ENCODE results near the gene ADGRL1.

Gene ADGRL1

DNA sequence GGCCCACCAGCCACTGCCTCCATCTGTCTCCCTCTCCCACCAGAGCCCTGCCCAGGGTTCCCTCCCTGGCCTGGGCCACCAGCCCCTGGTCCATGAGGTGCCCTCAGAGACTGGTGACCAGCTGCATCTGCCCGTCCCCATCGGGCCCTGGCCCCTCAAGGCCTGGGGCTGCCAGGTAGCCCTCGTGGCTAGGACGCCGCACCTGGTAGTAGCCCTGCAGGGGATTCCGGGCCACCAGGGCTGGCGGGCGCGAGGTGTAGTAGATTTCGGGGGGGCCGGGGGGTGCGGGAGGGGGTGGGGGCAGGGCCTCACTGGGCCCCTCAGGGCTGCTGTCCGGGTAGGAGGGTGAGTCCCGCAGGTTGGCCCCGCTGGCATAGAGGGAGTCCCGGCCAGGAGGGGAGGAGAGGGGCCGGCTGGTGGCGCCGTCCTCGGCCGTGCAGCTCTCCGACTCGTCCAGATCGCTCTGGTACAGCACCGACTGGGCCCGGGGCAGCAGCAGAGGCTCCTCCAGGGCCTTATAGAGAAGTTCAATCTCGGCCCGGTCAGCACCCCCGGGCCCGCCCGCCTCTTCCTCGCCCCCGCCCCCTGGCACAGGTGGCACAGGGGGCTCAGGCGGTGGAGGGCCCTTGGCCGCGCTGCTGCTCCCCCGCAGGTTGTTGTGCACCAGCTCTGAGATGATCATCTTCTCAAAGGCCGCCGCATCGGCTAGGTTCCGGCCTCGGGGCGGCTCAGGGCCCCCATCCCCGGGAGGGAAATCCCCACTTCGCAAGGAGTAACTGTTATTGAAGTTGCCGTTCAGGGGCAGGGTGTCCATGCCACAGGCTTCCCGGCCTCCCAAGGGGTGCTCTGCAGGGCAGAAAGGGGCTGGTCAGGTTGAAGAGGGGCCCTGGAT is 55.0 kb downstream of the ADGRL1 start:
- Histone ChIP-seq H2BK5ac (ENCODE audit: low read length) (peak overlapping the region; percentile 39), H3K27ac (replicated peaks; ENCODE audit: low read length) (no peak overlapping the region), H2AFZ (ENCODE audit: low read length) (no peak overlapping the region), H3K23ac (ENCODE audit: low read depth, low read length, poor library complexity) (peak overlapping the region; percentile 65), H3K36me3 (replicated peaks in 1 of 2; ENCODE audit: control insufficient read depth in 2 of 2, insufficient read depth in 2 of 2, low read length in 2 of 2) (peaks cover 32 to 38% of the 10 kb centered on the region in 2 donors), H2AK5ac (ENCODE audit: low read depth, low read length) (no peak overlapping the region), H4K91ac (ENCODE audit: low read depth, low read length, poor library complexity) (no peak overlapping the region), H3K27me3 (ENCODE audit: control insufficient read depth in 3 of 3, insufficient read depth in 3 of 3, low read depth in 1 of 3, low read length in 3 of 3) (no peaks in the 10 kb centered on the region), H3K4me1 (ENCODE audit: control insufficient read depth in 2 of 2, insufficient read depth in 1 of 2, low read depth in 1 of 2, low read length in 2 of 2) (peaks cover 13 to 17% of the 10 kb centered on the region in 2 donors), H3K79me1 (ENCODE audit: low read depth, low read length) (peaks cover 15% of the 10 kb centered on the region), H3K9ac (ENCODE audit: low read depth, low read length, poor library complexity) (peak overlapping the region; percentile 60), H2BK120ac (ENCODE audit: low read depth, low read length) (no peak overlapping the region), H4K8ac (ENCODE audit: low read depth, low read length) (no peak overlapping the region), H2BK15ac (ENCODE audit: low read length) (no peak overlapping the region), H3K4me2 (ENCODE audit: insufficient read depth, low read length, poor library complexity, severe bottlenecking) (no peak overlapping the region), H3K14ac (ENCODE audit: low read length) (no peak overlapping the region), H3K4me3 (ENCODE audit: low read length in 2 of 2) (no peak overlapping the region), H3K18ac (ENCODE audit: low read length) (peak overlapping the region; percentile 71), H3K4ac (ENCODE audit: low read length) (no peak overlapping the region), H2BK12ac (ENCODE audit: low read length) (no peak overlapping the region), H3K9me3 (replicated peaks in 1 of 2; ENCODE audit: control insufficient read depth in 2 of 2, insufficient read depth in 1 of 2, low read depth in 1 of 2, low read length in 2 of 2) (no peaks in the 10 kb centered on the region)
- DNase-seq (ENCODE audit: low spot score): no peak
- WGBS, 2 donors (ENCODE audit: extremely low coverage in 2 of 2, insufficient read length in 2 of 2, insufficient replicate concordance in 1 of 2): no CpG with 5 or more reads among the region's 47 CpGs

GRCh38 chr19:14150041-14150769 is 55.8 kb downstream of the ADGRL1 start:
- no CpG with 5 or more reads among the region's 10 CpGs for WGBS, 2 donors (ENCODE audit: extremely low coverage in 2 of 2, insufficient read length in 2 of 2, insufficient replicate concordance in 1 of 2)
- no peak overlapping the region for H2AFZ ChIP-seq (ENCODE audit: low read length)
- H3K4me1 ChIP-seq (ENCODE audit: control insufficient read depth in 2 of 2, insufficient read depth in 1 of 2, low read depth in 1 of 2, low read length in 2 of 2): peaks cover 13 to 17% of the 10 kb centered on the region in 2 donors
- H3K79me1 ChIP-seq (ENCODE audit: low read depth, low read length): peaks cover 15% of the 10 kb centered on the region
- H3K9ac ChIP-seq (ENCODE audit: low read depth, low read length, poor library complexity): peak overlapping the region; percentile 9
- no peak overlapping the region for H2BK15ac ChIP-seq (ENCODE audit: low read length)
- H3K27ac ChIP-seq (replicated peaks; ENCODE audit: low read length): no peak overlapping the region
- H3K4me3 ChIP-seq (ENCODE audit: low read length in 2 of 2): no peak overlapping the region
- peak overlapping the region; percentile 23 for H3K4ac ChIP-seq (ENCODE audit: low read length)
- no peak for DNase-seq (ENCODE audit: low spot score)
- H2AK5ac ChIP-seq (ENCODE audit: low read depth, low read length): no peak overlapping the region
- H4K8ac ChIP-seq (ENCODE audit: low read depth, low read length): no peak overlapping the region
- H3K27me3 ChIP-seq (ENCODE audit: control insufficient read depth in 3 of 3, insufficient read depth in 3 of 3, low read depth in 1 of 3, low read length in 3 of 3): no peaks in the 10 kb centered on the region
- no peak overlapping the region for H2BK5ac ChIP-seq (ENCODE audit: low read length)
- H2BK12ac ChIP-seq (ENCODE audit: low read length): no peak overlapping the region
- H3K36me3 ChIP-seq (replicated peaks in 1 of 2; ENCODE audit: control insufficient read depth in 2 of 2, insufficient read depth in 2 of 2, low read length in 2 of 2): peaks cover 25 to 30% of the 10 kb centered on the region in 2 donors
- no peak overlapping the region for H4K91ac ChIP-seq (ENCODE audit: low read depth, low read length, poor library complexity)
- H3K4me2 ChIP-seq (ENCODE audit: insufficient read depth, low read length, poor library complexity, severe bottlenecking): no peak overlapping the region
- H3K9me3 ChIP-seq (replicated peaks in 1 of 2; ENCODE audit: control insufficient read depth in 2 of 2, insufficient read depth in 1 of 2, low read depth in 1 of 2, low read length in 2 of 2): no peaks in the 10 kb centered on the region
- peak overlapping the region; percentile 65 for H3K23ac ChIP-seq (ENCODE audit: low read depth, low read length, poor library complexity)
- H3K18ac ChIP-seq (ENCODE audit: low read length): peak overlapping the region; percentile 71
- no peak overlapping the region for H2BK120ac ChIP-seq (ENCODE audit: low read depth, low read length)
- no peak overlapping the region for H3K14ac ChIP-seq (ENCODE audit: low read length)

GRCh38 chr19:14149509-14149994 is 56.4 kb downstream of the ADGRL1 start:
- Histone ChIP-seq H3K4me1 (ENCODE audit: control insufficient read depth in 2 of 2, insufficient read depth in 1 of 2, low read depth in 1 of 2, low read length in 2 of 2) (peaks cover 13 to 17% of the 10 kb centered on the region in 2 donors), H3K9me3 (replicated peaks in 1 of 2; ENCODE audit: control insufficient read depth in 2 of 2, insufficient read depth in 1 of 2, low read depth in 1 of 2, low read length in 2 of 2) (no peaks in the 10 kb centered on the region), H3K27ac (replicated peaks; ENCODE audit: low read length) (peak overlapping the region; percentile 47), H2AK5ac (ENCODE audit: low read depth, low read length) (no peak overlapping the region), H3K9ac (ENCODE audit: low read depth, low read length, poor library complexity) (no peak overlapping the region), H4K91ac (ENCODE audit: low read depth, low read length, poor library complexity) (no peak overlapping the region), H3K4me2 (ENCODE audit: insufficient read depth, low read length, poor library complexity, severe bottlenecking) (no peak overlapping the region), H3K27me3 (ENCODE audit: control insufficient read depth in 3 of 3, insufficient read depth in 3 of 3, low read depth in 1 of 3, low read length in 3 of 3) (no peaks in the 10 kb centered on the region), H3K23ac (ENCODE audit: low read depth, low read length, poor library complexity) (no peak overlapping the region), H3K36me3 (replicated peaks in 1 of 2; ENCODE audit: control insufficient read depth in 2 of 2, insufficient read depth in 2 of 2, low read length in 2 of 2) (peaks cover 21 to 25% of the 10 kb centered on the region in 2 donors), H3K4me3 (ENCODE audit: low read length in 2 of 2) (no peak overlapping the region), H2BK120ac (ENCODE audit: low read depth, low read length) (no peak overlapping the region), H3K18ac (ENCODE audit: low read length) (no peak overlapping the region), H2BK15ac (ENCODE audit: low read length) (no peak overlapping the region), H4K8ac (ENCODE audit: low read depth, low read length) (no peak overlapping the region), H3K4ac (ENCODE audit: low read length) (no peak overlapping the region), H2AFZ (ENCODE audit: low read length) (no peak overlapping the region), H3K79me1 (ENCODE audit: low read depth, low read length) (peaks cover 15% of the 10 kb centered on the region), H2BK5ac (ENCODE audit: low read length) (no peak overlapping the region), H3K14ac (ENCODE audit: low read length) (no peak overlapping the region), H2BK12ac (ENCODE audit: low read length) (no peak overlapping the region)
- no CpG with 5 or more reads among the region's 21 CpGs for WGBS, 2 donors (ENCODE audit: extremely low coverage in 2 of 2, insufficient read length in 2 of 2, insufficient replicate concordance in 1 of 2)
- DNase-seq (ENCODE audit: low spot score): no peak
